SK-N-SH treated with all-trans-retinoic acid at 6 μM for 48 hours (cell line): ENCODE data around the gene EGFLAM.

ENCODE experiments used
- ATAC-seq: fragments of 200-7000 bp; cut with Tn5 transposase; 3 replicates; pipeline ENCODE4 v1.9.1; 2020; ENCODE audit warnings: mild to moderate bottlenecking, moderate library complexity
- ARNTL ChIP-seq: fragments of 450-650 bp; formaldehyde crosslinking; IDR thresholded peaks from 2 replicates; pipeline ENCODE4 v1.5.0; 2020; ENCODE audit warnings: low read depth, mild to moderate bottlenecking, moderate library complexity, borderline replicate concordance
- BACH2 ChIP-seq: fragments of 250-450 bp; sonication (Bioruptor Pico); IDR thresholded peaks from 2 replicates; pipeline ENCODE4 v1.9.0; 2021; ENCODE audit warnings: mild to moderate bottlenecking, borderline replicate concordance
- CREB5 ChIP-seq: fragments of 250-450 bp; sonication (Bioruptor Pico); IDR thresholded peaks from 2 replicates; pipeline ENCODE4 v1.5.1; 2020; ENCODE audit warnings: low read depth, mild to moderate bottlenecking, moderate library complexity
- CSDC2 ChIP-seq: fragments of 250-450 bp; sonication (Bioruptor Pico); IDR thresholded peaks from 2 replicates; pipeline ENCODE4 v1.5.0; 2020; ENCODE audit warnings: mild to moderate bottlenecking, moderate library complexity
- ESRRG ChIP-seq: fragments of 250-450 bp; sonication (Bioruptor Pico); IDR thresholded peaks from 2 replicates; pipeline ENCODE4 v1.6.1; 2021; ENCODE audit warnings: mild to moderate bottlenecking
- GLIS3 ChIP-seq: fragments of 250-450 bp; sonication (Bioruptor Pico); IDR thresholded peaks from 2 replicates; pipeline ENCODE4 v1.5.0; 2020; ENCODE audit warnings: mild to moderate bottlenecking, moderate library complexity
- ISL1 ChIP-seq: fragments of 250-450 bp; sonication (Bioruptor Pico); IDR thresholded peaks from 2 replicates; pipeline ENCODE4 v2.1.2; 2022; ENCODE audit warnings: mild to moderate bottlenecking, moderate library complexity
- OSR1 ChIP-seq: fragments of 250-450 bp; sonication (Bioruptor Pico); IDR thresholded peaks from 2 replicates; pipeline ENCODE4 v1.8.0; 2022; ENCODE audit warnings: moderate library complexity, mild to moderate bottlenecking, inconsistent platforms
- PATZ1 ChIP-seq: fragments of 250-450 bp; sonication (Bioruptor Pico); IDR thresholded peaks from 2 replicates; pipeline ENCODE4 v1.8.0; 2020; ENCODE audit warnings: mild to moderate bottlenecking, moderate library complexity, borderline replicate concordance
- PPARA ChIP-seq: fragments of 250-450 bp; sonication (Bioruptor Pico); IDR thresholded peaks from 2 replicates; pipeline ENCODE4 v1.5.0; 2020; ENCODE audit warnings: mild to moderate bottlenecking, borderline replicate concordance
- RARB ChIP-seq: fragments of 250-450 bp; sonication (Bioruptor Pico); IDR thresholded peaks from 2 replicates; pipeline ENCODE4 v1.8.0; 2021; ENCODE audit warnings: mild to moderate bottlenecking, moderate library complexity
- SNAI2 ChIP-seq: fragments of 250-450 bp; sonication (Bioruptor Pico); IDR thresholded peaks from 2 replicates; pipeline ENCODE4 v1.5.0; 2020; ENCODE audit warnings: mild to moderate bottlenecking, moderate library complexity
- TCF4 ChIP-seq: fragments of 250-450 bp; sonication (Bioruptor Pico); IDR thresholded peaks from 2 replicates; pipeline ENCODE4 v1.8.0; 2021; ENCODE audit warnings: mild to moderate bottlenecking, moderate library complexity, borderline replicate concordance
- TOX ChIP-seq: fragments of 250-450 bp; sonication (Bioruptor Pico); IDR thresholded peaks from 2 replicates; pipeline ENCODE4 v1.8.0; 2021; ENCODE audit warnings: mild to moderate bottlenecking, moderate library complexity, borderline replicate concordance
- TSHZ2 ChIP-seq: fragments of 250-450 bp; sonication (Bioruptor Pico); IDR thresholded peaks from 2 replicates; pipeline ENCODE4 v1.5.0; 2020; ENCODE audit warnings: mild to moderate bottlenecking, moderate library complexity
- ZC3H10 ChIP-seq: fragments of 250-450 bp; sonication (Bioruptor Pico); IDR thresholded peaks from 2 replicates; pipeline ENCODE4 v1.5.1; 2021; ENCODE audit warnings: mild to moderate bottlenecking, moderate library complexity
- ZFP3 ChIP-seq: fragments of 250-450 bp; sonication (Bioruptor Pico); IDR thresholded peaks from 2 replicates; pipeline ENCODE4 v1.5.0; 2020; ENCODE audit warnings: mild to moderate bottlenecking, moderate library complexity
- ZFP30 ChIP-seq: fragments of 450-650 bp; formaldehyde crosslinking; IDR thresholded peaks from 2 replicates; pipeline ENCODE4 v1.5.0; 2022; ENCODE audit warnings: mild to moderate bottlenecking, moderate library complexity
- ZNF565 ChIP-seq: fragments of 450-650 bp; formaldehyde crosslinking; conservative IDR thresholded peaks from 2 replicates; pipeline ENCODE4 v1.5.0; 2020; ENCODE audit warnings: low read depth, mild to moderate bottlenecking, moderate library complexity
- ZNF70 ChIP-seq: fragments of 450-650 bp; formaldehyde crosslinking; IDR thresholded peaks from 2 replicates; pipeline ENCODE4 v1.5.0; 2020; ENCODE audit warnings: mild to moderate bottlenecking, moderate library complexity
- ZNF8 ChIP-seq: fragments of 450-650 bp; formaldehyde crosslinking; IDR thresholded peaks from 2 replicates; pipeline ENCODE4 v1.5.0; 2020; ENCODE audit warnings: mild to moderate bottlenecking, moderate library complexity

The EGFLAM gene

GRCh38 chr5:38426490-38426889 is 168.1 kb downstream of the EGFLAM start (continued):
- TF ChIP-seq ARNTL (no peak), TOX (no peak)

GRCh38 chr5:38426986-38427950 is 168.9 kb downstream of the EGFLAM start:
- TF ChIP-seq CREB5 (CRISPR knock-in tag) = no peak
- TF ChIP-seq ZNF565 (CRISPR knock-in tag) = no peak
- TF ChIP-seq RARB (CRISPR knock-in tag) = no peak
- no peak for TF ChIP-seq ZNF8 (CRISPR knock-in tag)
- TF ChIP-seq SNAI2 = no peak
- TF ChIP-seq PATZ1 (CRISPR knock-in tag) = no peak
- TF ChIP-seq TCF4 (CRISPR knock-in tag) = no peak
- TF ChIP-seq ZNF70 = no peak
- ATAC-seq = no peak

GRCh38 chr5:38431242-38431853 is 173.0 kb downstream of the EGFLAM start:
- TF ChIP-seq TSHZ2 (CRISPR knock-in tag) (no peak), BACH2 (CRISPR knock-in tag) (no peak), TCF4 (CRISPR knock-in tag) (no peak), OSR1 (CRISPR knock-in tag) (no peak), RARB (CRISPR knock-in tag) (no peak), ISL1 (CRISPR knock-in tag) (no peak), ESRRG (CRISPR knock-in tag) (no peak), ZNF565 (CRISPR knock-in tag) (no peak), ZC3H10 (CRISPR knock-in tag) (no peak), CREB5 (CRISPR knock-in tag) (no peak), GLIS3 (CRISPR knock-in tag) (no peak), ZFP3 (CRISPR knock-in tag) (no peak), CSDC2 (CRISPR knock-in tag) (no peak), TOX (no peak), PPARA (CRISPR knock-in tag) (no peak), ZFP30 (CRISPR knock-in tag) (no peak), SNAI2 (no peak), ARNTL (no peak), PATZ1 (CRISPR knock-in tag) (no peak)
- no peak for ATAC-seq
